ENCODE results near the gene ATP6V0B.

GRCh38 chr1:43932786-43933385, 41.9 kb upstream of the ATP6V0B start:
- TF ChIP-seq POLR2A (IDR thresholded peaks at IDR 0.05; ENCODE audit: extremely low read depth, insufficient read length) (no peak), MYC (IDR thresholded peaks at IDR 0.05; ENCODE audit: low read depth, low read length) (no peak)
- TF ChIP-seq, protein P1, sequence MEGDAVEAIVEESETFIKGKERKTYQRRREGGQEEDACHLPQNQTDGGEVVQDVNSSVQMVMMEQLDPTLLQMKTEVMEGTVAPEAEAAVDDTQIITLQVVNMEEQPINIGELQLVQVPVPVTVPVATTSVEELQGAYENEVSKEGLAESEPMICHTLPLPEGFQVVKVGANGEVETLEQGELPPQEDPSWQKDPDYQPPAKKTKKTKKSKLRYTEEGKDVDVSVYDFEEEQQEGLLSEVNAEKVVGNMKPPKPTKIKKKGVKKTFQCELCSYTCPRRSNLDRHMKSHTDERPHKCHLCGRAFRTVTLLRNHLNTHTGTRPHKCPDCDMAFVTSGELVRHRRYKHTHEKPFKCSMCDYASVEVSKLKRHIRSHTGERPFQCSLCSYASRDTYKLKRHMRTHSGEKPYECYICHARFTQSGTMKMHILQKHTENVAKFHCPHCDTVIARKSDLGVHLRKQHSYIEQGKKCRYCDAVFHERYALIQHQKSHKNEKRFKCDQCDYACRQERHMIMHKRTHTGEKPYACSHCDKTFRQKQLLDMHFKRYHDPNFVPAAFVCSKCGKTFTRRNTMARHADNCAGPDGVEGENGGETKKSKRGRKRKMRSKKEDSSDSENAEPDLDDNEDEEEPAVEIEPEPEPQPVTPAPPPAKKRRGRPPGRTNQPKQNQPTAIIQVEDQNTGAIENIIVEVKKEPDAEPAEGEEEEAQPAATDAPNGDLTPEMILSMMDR (IDR thresholded peaks at IDR 0.05; ENCODE audit: low read depth, low read length), result no peak
- TF ChIP-seq, protein P2, sequence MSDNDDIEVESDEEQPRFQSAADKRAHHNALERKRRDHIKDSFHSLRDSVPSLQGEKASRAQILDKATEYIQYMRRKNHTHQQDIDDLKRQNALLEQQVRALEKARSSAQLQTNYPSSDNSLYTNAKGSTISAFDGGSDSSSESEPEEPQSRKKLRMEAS (IDR thresholded peaks at IDR 0.05; ENCODE audit: low read depth, low read length), result no peak

All from NB4 (cell line).